HepG2 (cell line): Measurements from ENCODE around the gene TUBA3C. TPM values are rescaled to one million over a fixed set of nuclear protein-coding genes. Genes with fewer than 3 reads are reported as not detected.

Experiments
- ATAC-seq: fragments of 200-7000 bp; cut with Tn5 transposase; 3 replicates; pipeline ENCODE4 v1.9.1; 2020; ENCODE audit warnings: mild to moderate bottlenecking, moderate library complexity
- BruUV-seq: library from RNA; stranded (reverse); fragments of 400-500 nt; replicated peaks from 2 replicates; lab custom pipeline; 2021; lab: Mats Ljungman, UMichigan
- CTCF ChIA-PET: fragments of 300-600 bp; formaldehyde crosslinking; extraction: SDS; loops from one replicate; lab custom pipeline; 2021; ENCODE audit warnings: low total read pairs, inconsistent platforms, low intra/inter-chr PET ratio; lab: Yijun Ruan, JAX
- POLR2A ChIA-PET: fragments of 350-600 bp; sonication (Branson Sonifier 250); formaldehyde crosslinking; loops from one replicate; lab custom pipeline; 2020; ENCODE audit warnings: antibody characterized with exemption, inconsistent platforms; lab: Yijun Ruan, JAX
- DNase-seq: peaks from one replicate; pipeline ENCODE4 v3.0.0-alpha.2; 2015; ENCODE audit warnings: low spot score
- FAIRE-seq: peaks from 3 replicates; lab custom pipeline; 2011; peaks lifted over from hg19 to GRCh38; lab: Jason Lieb, UNC
- H2AFZ ChIP-seq: one replicate; pipeline ENCODE4 v1.6.1; 2011; ENCODE audit warnings: low read length, inconsistent platforms
- H3K27ac ChIP-seq: fragments of 300-600 bp; 3 replicates; pipeline ENCODE4 v1.8.0; 2011; ENCODE audit warnings: mixed run types, mild to moderate bottlenecking, mixed read lengths, low read length, inconsistent platforms; ENCODE audit not compliant: insufficient read depth; ENCODE audit errors: extremely low read length
- H3K27me3 ChIP-seq, 2 experiments: fragments of 200-600 bp in 1 of 2; 2 replicates in 1 of 2; 3 replicates in 1 of 2; pipeline versions ENCODE4 v1.6.0 to v1.8.0; 2011; ENCODE audit warnings: low read length in 2 of 2, mild to moderate bottlenecking in 2 of 2, moderate library complexity in 2 of 2, inconsistent platforms in 1 of 2; ENCODE audit not compliant: insufficient read depth in 2 of 2, control insufficient read depth in 1 of 2
- H3K36me3 ChIP-seq, 2 experiments: fragments of 200-600 bp in 1 of 2; replicated peaks in 1 of 2; 2 replicates in 1 of 2; 3 replicates in 1 of 2; pipeline versions ENCODE4 v1.5.1 to v1.8.0; 2011; ENCODE audit warnings: low read length in 2 of 2, inconsistent platforms in 1 of 2; ENCODE audit not compliant: insufficient read depth in 2 of 2, control insufficient read depth in 1 of 2
- H3K4me1 ChIP-seq: 2 replicates; pipeline ENCODE4 v1.5.1; 2012; ENCODE audit warnings: low read length, inconsistent platforms; ENCODE audit not compliant: insufficient read depth
- H3K4me2 ChIP-seq: 2 replicates; pipeline ENCODE4 v1.6.0; 2011; ENCODE audit warnings: low read depth, low read length, inconsistent platforms
- H3K4me3 ChIP-seq, 3 experiments: fragments of 200-600 bp in 1 of 3; sonication (generic), shearing (Covaris generic) in 1 of 3; replicated peaks in 1 of 3; 2 replicates each; pipeline ENCODE4 v1.5.1; 2011 to 2016; ENCODE audit warnings: low read length in 3 of 3, inconsistent platforms in 2 of 3, low read depth in 2 of 3, mild to moderate bottlenecking in 2 of 3, control low read depth in 1 of 3, mixed read lengths in 1 of 3; ENCODE audit not compliant: insufficient read depth in 1 of 3
- H3K79me2 ChIP-seq: one replicate; pipeline ENCODE4 v1.6.1; 2011; ENCODE audit warnings: low read length, inconsistent platforms; ENCODE audit not compliant: insufficient read depth
- H3K9ac ChIP-seq: 2 replicates; pipeline ENCODE4 v1.6.0; 2011; ENCODE audit warnings: mild to moderate bottlenecking, low read depth, low read length, inconsistent platforms; ENCODE audit not compliant: insufficient read depth
- H3K9me3 ChIP-seq: 2 replicates; pipeline ENCODE4 v1.5.1; 2012; ENCODE audit warnings: mild to moderate bottlenecking, low read length
- H4K20me1 ChIP-seq: 2 replicates; pipeline ENCODE4 v1.6.0; 2011; ENCODE audit warnings: inconsistent platforms, mild to moderate bottlenecking, low read length, moderate library complexity; ENCODE audit not compliant: insufficient read depth
- ATF2 ChIP-seq: sonication (generic); formaldehyde crosslinking; IDR thresholded peaks from 2 replicates; pipeline ENCODE4 v1.4.0; 2020; ENCODE audit warnings: missing genetic modification reagents
- CHCHD3 ChIP-seq: sonication (generic); formaldehyde crosslinking; IDR thresholded peaks from 2 replicates; pipeline ENCODE4 v1.8.0; 2022; ENCODE audit warnings: mild to moderate bottlenecking, missing genetic modification reagents, moderate library complexity
- FOXO1 ChIP-seq: sonication (generic); formaldehyde crosslinking; IDR thresholded peaks from 2 replicates; pipeline ENCODE4 v1.4.0; 2020; ENCODE audit warnings: missing genetic modification reagents
- HMG20B ChIP-seq: conservative IDR thresholded peaks from 2 replicates; pipeline ENCODE4 v1.6.1; 2016; ENCODE audit warnings: missing genetic modification reagents, missing compliant biosample characterization
- MIER3 ChIP-seq: IDR thresholded peaks from 2 replicates; pipeline ENCODE4 v1.6.1; 2016; ENCODE audit warnings: missing compliant biosample characterization, borderline replicate concordance
- MZF1 ChIP-seq: sonication (generic); formaldehyde crosslinking; IDR thresholded peaks from 2 replicates; pipeline ENCODE4 v1.8.1; 2023; ENCODE audit warnings: mild to moderate bottlenecking, missing genetic modification reagents, borderline replicate concordance
- NFIB ChIP-seq: sonication (generic); formaldehyde crosslinking; IDR thresholded peaks from 2 replicates; pipeline ENCODE4 v1.9.0; 2021; ENCODE audit warnings: missing genetic modification reagents, mild to moderate bottlenecking, borderline replicate concordance
- RAD21 ChIP-seq: fragments of 450-650 bp; formaldehyde crosslinking; IDR thresholded peaks from 2 replicates; pipeline ENCODE4 v1.5.0; 2020; ENCODE audit warnings: mild to moderate bottlenecking
- RCOR2 ChIP-seq: IDR thresholded peaks from 2 replicates; pipeline ENCODE4 v1.6.1; 2016; ENCODE audit warnings: missing biosample characterization, missing genetic modification reagents
- SMARCC2 ChIP-seq: fragments of 450-650 bp; IDR thresholded peaks from 2 replicates; pipeline ENCODE4 v1.6.1; 2017; ENCODE audit warnings: antibody characterized with exemption, mild to moderate bottlenecking
- SP2 ChIP-seq: sonication (generic); formaldehyde crosslinking; IDR thresholded peaks from 2 replicates; pipeline ENCODE4 v1.5.1; 2020; ENCODE audit warnings: mild to moderate bottlenecking, missing genetic modification reagents
- YEATS2 ChIP-seq: sonication (generic); formaldehyde crosslinking; IDR thresholded peaks from 2 replicates; pipeline ENCODE4 v1.4.0; 2020; ENCODE audit warnings: missing genetic modification reagents, borderline replicate concordance
- ZBED4 ChIP-seq: sonication (generic); formaldehyde crosslinking; IDR thresholded peaks from 2 replicates; pipeline ENCODE4 v1.4.0; 2020; ENCODE audit warnings: missing genetic modification reagents, borderline replicate concordance
- ZNF124 ChIP-seq: sonication (generic); formaldehyde crosslinking; IDR thresholded peaks from 2 replicates; pipeline ENCODE4 v1.4.0; 2020; ENCODE audit warnings: missing genetic modification reagents
- ZNF253 ChIP-seq: sonication (generic); formaldehyde crosslinking; IDR thresholded peaks from 2 replicates; pipeline ENCODE4 v1.8.0; 2022; ENCODE audit warnings: mild to moderate bottlenecking, missing genetic modification reagents, borderline replicate concordance
- ZNF580 ChIP-seq: IDR thresholded peaks from 2 replicates; pipeline ENCODE4 v1.6.1; 2016; ENCODE audit warnings: low read depth, borderline replicate concordance
- ZNF639 ChIP-seq: conservative IDR thresholded peaks from 2 replicates; pipeline ENCODE4 v1.6.1; 2018; ENCODE audit warnings: missing genetic modification reagents
- WGBS: methylation state at CpG from one replicate; pipeline ENCODE4 v1.1.6; 2017; ENCODE audit warnings: low lambda C conversion rate; 5-methylcytosine and 5-hydroxymethylcytosine counted together
- in situ Hi-C: cut with HindIII; loops from 2 replicates; pipeline ENCODE4 v1.10.0; 2017; ENCODE audit warnings: low pct_unique_long_range_greater_than_20kb; ENCODE audit not compliant: extremely low pct_ligation_motif_present
- intact Hi-C: fragments of 100-400 bp; cut with micrococcal nuclease; formaldehyde crosslinking; loops from one replicate; pipeline ENCODE4 v1.10.0; 2022; ENCODE audit not compliant: unreplicated experiment
- polyA plus RNA-seq, 8 experiments: library from polyadenylated mRNA; depleted of rRNA in 3 of 8; stranded (reverse) in 7 of 8; unstranded in 1 of 8; fragments of >200 nt; fragmentation: Illumina TruSeq in 4 of 8; extraction: Trizol in 4 of 8; gene quantifications; 2 replicates each; pipeline versions ENCODE4 v1.2.1 to v1.2.3, GENCODE V29; 2011 to 2016; ENCODE audit warnings: low read depth in 4 of 8, missing spikeins in 1 of 8, mixed read lengths in 1 of 8; ENCODE audit not compliant: insufficient read depth in 1 of 8
- total RNA-seq, 5 experiments: library from RNA; depleted of rRNA; stranded (reverse); fragments of >200 nt; fragmentation: Illumina TruSeq; extraction: Trizol; gene quantifications; 2 replicates each; pipeline ENCODE4 v1.2.3, GENCODE V29; 2016; ENCODE audit warnings: low read depth in 1 of 5
- TF ChIP-seq, protein P1 (sequence below): sonication (generic); IDR thresholded peaks from 2 replicates; pipeline ENCODE4 v1.6.1; 2016; ENCODE audit warnings: low read depth, borderline replicate concordance

The TUBA3C gene
- total and polyA plus RNA-seq, 2 of the 13 experiments (the other 11 are each of a cell fraction or from before 2014, with no cell fraction given) = not detected

GRCh38 chr13:19157461-19157860 lies 24.2 kb downstream of the TUBA3C start:
- Histone ChIP-seq H2AFZ (no peak overlapping the region), H3K9me3 (no peaks in the 10 kb centered on the region), H4K20me1 (no peaks in the 10 kb centered on the region), H3K79me2 (no peaks in the 10 kb centered on the region), H3K4me3 (no peak overlapping the region), H3K36me3 (no peaks in the 10 kb centered on the region), H3K4me1 (no peaks in the 10 kb centered on the region), H3K9ac (no peak overlapping the region), H3K4me2 (no peak overlapping the region), H3K27me3 (no peaks in the 10 kb centered on the region), H3K27ac (no peak overlapping the region)
- ChIA-PET CTCF (no interaction called here), POLR2A (no interaction called here)
- WGBS = 0% methylated on average over 1 of the region's 2 CpGs
- FAIRE-seq (no peak), DNase-seq (no peak), ATAC-seq (no peak)
- intact Hi-C loops = no loop called here
- BruUV-seq = no TSS peak
- in situ Hi-C loops = loop anchor here (10.0 kb wide), 1 partner anchor 437 kb away; no protein-coding TSS in a partner anchor
- TF ChIP-seq ZNF580 (CRISPR knock-in tag) (no peak), FOXO1 (CRISPR knock-in tag) (no peak), CHCHD3 (CRISPR knock-in tag) (no peak), RCOR2 (no peak), ZBED4 (CRISPR knock-in tag) (no peak), SP2 (CRISPR knock-in tag) (no peak), MZF1 (CRISPR knock-in tag) (no peak), NFIB (CRISPR knock-in tag) (no peak), ATF2 (CRISPR knock-in tag) (no peak), HMG20B (no peak), ZNF253 (CRISPR knock-in tag) (no peak), ZNF639 (CRISPR knock-in tag) (no peak), YEATS2 (CRISPR knock-in tag) (no peak), SMARCC2 (no peak), ZNF124 (CRISPR knock-in tag) (no peak), MIER3 (CRISPR knock-in tag) (no peak), RAD21 (CRISPR knock-in tag) (no peak)
- TF ChIP-seq, protein P1, sequence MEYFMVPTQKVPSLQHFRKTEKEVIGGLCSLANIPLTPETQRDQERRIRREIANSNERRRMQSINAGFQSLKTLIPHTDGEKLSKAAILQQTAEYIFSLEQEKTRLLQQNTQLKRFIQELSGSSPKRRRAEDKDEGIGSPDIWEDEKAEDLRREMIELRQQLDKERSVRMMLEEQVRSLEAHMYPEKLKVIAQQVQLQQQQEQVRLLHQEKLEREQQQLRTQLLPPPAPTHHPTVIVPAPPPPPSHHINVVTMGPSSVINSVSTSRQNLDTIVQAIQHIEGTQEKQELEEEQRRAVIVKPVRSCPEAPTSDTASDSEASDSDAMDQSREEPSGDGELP = no peak
